ENCODE results near the gene PITPNC1. TPM values are rescaled to one million over a fixed set of nuclear protein-coding genes. Genes with fewer than 3 reads are reported as not detected.

Gene PITPNC1
- total and polyA plus RNA-seq, 2 of the 13 experiments (the other 11 are each of a cell fraction or from before 2014, with no cell fraction given): 4.1 to 5.7 TPM

GRCh38 chr17:67378454-67379250 lies 1.6 kb downstream of the PITPNC1 start (continued):
- TF ChIP-seq PHF20 (CRISPR knock-in tag; IDR thresholded peaks at IDR 0.05) (no peak), KDM3A (CRISPR knock-in tag; IDR thresholded peaks at IDR 0.05; ENCODE audit: low read depth) (peak; percentile 30; the same call in 1 of the 2 replicates), ZNF777 (CRISPR knock-in tag; IDR thresholded peaks at IDR 0.05) (peak; percentile 99), ZNF343 (CRISPR knock-in tag; IDR thresholded peaks at IDR 0.05) (no peak), RARA (CRISPR knock-in tag; IDR thresholded peaks at IDR 0.05) (no peak), POLR2G (IDR thresholded peaks at IDR 0.05; ENCODE audit: low read depth, low read length) (peak; percentile 50), U2AF2 (IDR thresholded peaks at IDR 0.05; ENCODE audit: low read depth, low read length) (no peak), SP140L (CRISPR knock-in tag; IDR thresholded peaks at IDR 0.05; ENCODE audit: borderline replicate concordance) (no peak), ZNF616 (CRISPR knock-in tag; IDR thresholded peaks at IDR 0.05; ENCODE audit: low read depth) (no peak), ARID4A (CRISPR knock-in tag; IDR thresholded peaks at IDR 0.05; ENCODE audit: borderline replicate concordance) (peak; percentile 22; the same call in 1 of the 2 replicates), ZNF781 (CRISPR knock-in tag; IDR thresholded peaks at IDR 0.05; ENCODE audit: borderline replicate concordance, not compliant biosample characterization) (no peak), ZNF687 (CRISPR knock-in tag; IDR thresholded peaks at IDR 0.05) (peak; percentile 80)
- TF ChIP-seq, protein P1, sequence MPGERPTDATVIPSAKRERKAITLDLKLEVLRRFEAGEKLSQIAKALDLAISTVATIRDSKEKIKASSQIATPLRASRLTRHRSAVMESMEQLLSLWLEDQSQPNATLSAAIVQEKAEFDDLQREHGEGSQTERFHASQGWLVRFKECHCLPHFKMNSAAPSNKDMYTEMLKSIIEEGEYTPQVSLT (CRISPR knock-in tag; IDR thresholded peaks at IDR 0.05; ENCODE audit: borderline replicate concordance, low read depth): no peak
- TF ChIP-seq, protein P2, sequence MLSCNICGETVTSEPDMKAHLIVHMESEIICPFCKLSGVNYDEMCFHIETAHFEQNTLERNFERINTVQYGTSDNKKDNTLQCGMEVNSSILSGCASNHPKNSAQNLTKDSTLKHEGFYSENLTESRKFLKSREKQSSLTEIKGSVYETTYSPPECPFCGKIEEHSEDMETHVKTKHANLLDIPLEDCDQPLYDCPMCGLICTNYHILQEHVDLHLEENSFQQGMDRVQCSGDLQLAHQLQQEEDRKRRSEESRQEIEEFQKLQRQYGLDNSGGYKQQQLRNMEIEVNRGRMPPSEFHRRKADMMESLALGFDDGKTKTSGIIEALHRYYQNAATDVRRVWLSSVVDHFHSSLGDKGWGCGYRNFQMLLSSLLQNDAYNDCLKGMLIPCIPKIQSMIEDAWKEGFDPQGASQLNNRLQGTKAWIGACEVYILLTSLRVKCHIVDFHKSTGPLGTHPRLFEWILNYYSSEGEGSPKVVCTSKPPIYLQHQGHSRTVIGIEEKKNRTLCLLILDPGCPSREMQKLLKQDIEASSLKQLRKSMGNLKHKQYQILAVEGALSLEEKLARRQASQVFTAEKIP (CRISPR knock-in tag; IDR thresholded peaks at IDR 0.05; ENCODE audit: borderline replicate concordance): no peak
